HUES6 (cell line): ENCODE results near the gene SIK2.
"Not testable (repeated sequence)": the region's sequence is repeated elsewhere in the genome, so short reads cannot be mapped to it uniquely, and the experiment has no call there.

Source experiments
- H3K27ac ChIP-seq: 2 replicates; pipeline ENCODE4 v1.7.0; 2013; ENCODE audit warnings: low read depth, mild to moderate bottlenecking, low read length, inconsistent platforms
- H3K27me3 ChIP-seq: 2 replicates; pipeline ENCODE4 v1.6.1; 2013; ENCODE audit warnings: low read length; ENCODE audit not compliant: control insufficient read depth, insufficient read depth
- H3K36me3 ChIP-seq: 2 replicates; pipeline ENCODE4 v1.6.1; 2013; ENCODE audit warnings: low read length; ENCODE audit not compliant: control insufficient read depth, insufficient read depth
- H3K4me1 ChIP-seq: 2 replicates; pipeline ENCODE4 v1.6.1; 2013; ENCODE audit warnings: low read length; ENCODE audit not compliant: control insufficient read depth, insufficient read depth
- H3K4me3 ChIP-seq: 2 replicates; pipeline ENCODE4 v1.5.1; 2013; ENCODE audit warnings: low read depth, low read length
- H3K9ac ChIP-seq: one replicate; pipeline ENCODE4 v1.6.1; 2013; ENCODE audit warnings: mild to moderate bottlenecking, low read length
- H3K9me3 ChIP-seq: 2 replicates; pipeline ENCODE4 v1.6.1; 2013; ENCODE audit warnings: low read depth, low read length; ENCODE audit not compliant: control insufficient read depth, insufficient read depth

Gene SIK2

DNA sequence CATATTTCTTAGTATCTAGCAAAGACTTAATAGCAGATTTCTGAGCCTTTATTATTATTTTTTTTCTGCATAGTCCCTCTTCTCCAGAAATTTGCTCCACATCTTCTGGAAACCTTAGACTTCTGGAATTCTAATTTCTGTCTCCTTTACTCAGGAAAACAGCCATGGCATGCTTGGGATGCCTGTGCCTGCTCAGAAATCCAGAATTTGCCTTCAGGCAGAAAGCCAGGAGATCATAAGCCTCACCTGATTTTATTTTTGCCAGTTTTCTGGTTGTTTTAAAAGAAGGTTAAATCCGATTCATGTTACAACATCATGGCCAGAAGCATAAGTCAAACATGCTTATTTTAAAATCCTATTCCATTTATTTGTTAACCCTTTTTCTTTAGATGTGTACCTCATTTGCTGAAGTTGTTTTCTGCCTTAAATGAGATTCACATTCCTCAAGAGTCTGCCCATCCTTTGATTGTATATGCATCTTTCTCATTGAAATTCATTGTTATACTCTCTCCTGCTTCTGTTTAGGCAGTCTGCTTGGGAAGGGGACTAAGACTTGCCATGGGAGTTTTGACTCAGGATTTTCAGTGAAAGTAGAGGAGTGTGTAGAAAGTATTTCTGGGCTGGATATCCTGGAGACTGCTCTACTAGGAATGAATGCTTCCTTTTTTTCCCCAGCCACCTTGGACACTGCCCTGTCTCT is 37.1 kb downstream of the SIK2 start:
- Histone ChIP-seq H3K4me3 (no peak overlapping the region), H3K27ac (0 out of 2 replicates have a peak overlapping the region, but pooled peaks have one; percentile 17), H3K9ac (no peak overlapping the region), H3K4me1 (peaks cover 20% of the 10 kb centered on the region), H3K27me3 (no peaks in the 10 kb centered on the region), H3K36me3 (no peaks in the 10 kb centered on the region), H3K9me3 (no peaks in the 10 kb centered on the region)

DNA sequence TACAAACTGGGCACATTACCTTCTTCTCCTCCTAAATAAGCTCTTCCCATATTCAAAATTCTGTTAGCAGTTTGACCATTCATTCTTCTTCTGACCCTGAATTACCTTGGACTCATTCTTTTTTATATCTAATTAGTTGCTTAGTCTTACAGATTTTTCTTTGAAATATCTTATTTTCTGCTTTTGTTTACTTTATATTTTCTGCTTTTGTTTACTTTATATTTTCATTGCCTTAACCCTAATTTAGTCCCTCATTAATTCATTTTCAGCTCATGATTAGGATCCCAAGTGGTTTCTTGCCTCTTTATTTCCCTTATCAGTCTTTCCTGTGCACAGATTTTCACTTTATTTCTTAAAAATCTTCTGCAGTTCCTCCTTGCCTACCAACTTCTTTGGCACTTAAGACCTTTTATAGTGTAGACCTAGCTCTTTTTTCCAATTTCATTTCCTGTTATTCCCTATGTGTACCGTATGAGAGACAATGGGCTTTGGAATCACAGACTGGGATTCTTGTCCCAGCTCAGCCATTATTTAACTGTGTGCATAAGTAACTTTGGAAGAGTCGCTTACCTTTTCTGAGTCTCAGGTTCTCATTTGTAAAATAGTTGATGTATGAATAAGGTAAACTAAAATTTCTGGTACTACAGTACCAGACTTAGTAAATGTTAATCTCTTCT is 39.2 kb downstream of the SIK2 start:
- H3K4me1 ChIP-seq = peaks cover 20% of the 10 kb centered on the region
- no peaks in the 10 kb centered on the region for H3K36me3 ChIP-seq
- no peaks in the 10 kb centered on the region for H3K27me3 ChIP-seq
- no peak overlapping the region for H3K4me3 ChIP-seq
- H3K9ac ChIP-seq = no peak overlapping the region
- no peaks in the 10 kb centered on the region for H3K9me3 ChIP-seq
- no peak overlapping the region for H3K27ac ChIP-seq

DNA sequence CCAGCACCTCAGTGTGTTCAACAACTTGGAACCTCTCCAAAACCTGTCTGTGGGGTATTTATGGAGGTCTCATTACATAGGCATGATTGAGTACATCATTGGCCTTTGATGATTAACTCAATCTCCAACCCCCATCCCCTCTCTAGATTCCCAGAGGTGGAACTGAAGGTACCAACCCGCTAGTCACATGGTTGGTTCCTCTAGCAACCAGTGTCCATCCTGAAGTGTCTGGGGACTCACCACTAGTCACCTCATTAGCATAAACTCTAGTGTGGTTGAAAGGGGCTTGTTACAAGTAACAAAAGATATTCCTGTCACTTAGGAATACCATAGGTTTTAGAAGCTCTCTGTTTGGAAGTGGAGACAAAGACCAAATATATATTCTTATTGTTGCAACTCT is 40.3 kb downstream of the SIK2 start:
- H3K4me1 ChIP-seq = peaks cover 20% of the 10 kb centered on the region
- no peak overlapping the region for H3K27ac ChIP-seq
- H3K27me3 ChIP-seq = no peaks in the 10 kb centered on the region
- no peak overlapping the region for H3K4me3 ChIP-seq
- no peaks in the 10 kb centered on the region for H3K9me3 ChIP-seq
- H3K36me3 ChIP-seq = no peaks in the 10 kb centered on the region
- no peak overlapping the region for H3K9ac ChIP-seq

- Histone ChIP-seq H3K4me1 (peaks cover 10% of the 10 kb centered on the region), H3K9me3 (no peaks in the 10 kb centered on the region)
Observed at GRCh38 chr11:111644922-111645321, 42.7 kb downstream of the SIK2 start.

GRCh38 chr11:111645657-111646316 is 43.5 kb downstream of the SIK2 start:
- no peaks in the 10 kb centered on the region for H3K9me3 ChIP-seq

More at GRCh38 chr11:111644922-111645321, 42.7 kb downstream of the SIK2 start:
- Histone ChIP-seq H3K4me3 (no peak overlapping the region), H3K9ac (no peak overlapping the region), H3K36me3 (no peaks in the 10 kb centered on the region), H3K27me3 (no peaks in the 10 kb centered on the region), H3K27ac (no peak overlapping the region)

DNA sequence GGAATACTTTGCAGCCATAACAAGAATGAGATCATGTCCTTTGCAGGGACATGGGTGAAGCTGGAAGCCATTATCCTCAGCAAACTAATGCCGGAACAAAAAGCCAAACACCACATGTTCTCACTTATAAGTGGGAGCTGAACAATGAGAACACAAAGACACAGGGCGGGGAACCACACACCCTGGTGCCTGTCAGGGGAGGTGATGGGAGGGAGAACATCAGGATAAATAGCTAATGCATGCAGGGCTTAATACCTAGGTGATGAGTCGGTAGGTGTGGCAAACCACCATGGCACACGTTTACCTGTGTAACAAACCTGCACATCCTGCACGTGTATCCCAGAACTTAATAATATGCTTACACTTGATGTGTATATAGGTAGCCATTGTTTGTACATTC is 49.1 kb downstream of the SIK2 start:
- not testable (repeated sequence) for H3K9me3 ChIP-seq, H3K27ac ChIP-seq, H3K4me3 ChIP-seq, H3K4me1 ChIP-seq, H3K36me3 ChIP-seq, H3K27me3 ChIP-seq, H3K9ac ChIP-seq

More at GRCh38 chr11:111645657-111646316, 43.5 kb downstream of the SIK2 start:
- no peak overlapping the region for H3K9ac ChIP-seq
- H3K27ac ChIP-seq = no peak overlapping the region
- no peaks in the 10 kb centered on the region for H3K36me3 ChIP-seq
- peaks cover 4% of the 10 kb centered on the region; the same call in 1 of the 2 replicates for H3K4me1 ChIP-seq
- H3K4me3 ChIP-seq = no peak overlapping the region
- no peaks in the 10 kb centered on the region for H3K27me3 ChIP-seq

- H3K9me3 ChIP-seq = no peaks in the 10 kb centered on the region
- no peaks in the 10 kb centered on the region for H3K36me3 ChIP-seq
- H3K4me1 ChIP-seq = peaks cover 4% of the 10 kb centered on the region; the same call in 1 of the 2 replicates
- H3K4me3 ChIP-seq = no peak overlapping the region
- H3K27me3 ChIP-seq = no peaks in the 10 kb centered on the region
- no peak overlapping the region for H3K9ac ChIP-seq
- H3K27ac ChIP-seq = no peak overlapping the region
Observed at GRCh38 chr11:111652184-111652583, 49.9 kb downstream of the SIK2 start.

DNA sequence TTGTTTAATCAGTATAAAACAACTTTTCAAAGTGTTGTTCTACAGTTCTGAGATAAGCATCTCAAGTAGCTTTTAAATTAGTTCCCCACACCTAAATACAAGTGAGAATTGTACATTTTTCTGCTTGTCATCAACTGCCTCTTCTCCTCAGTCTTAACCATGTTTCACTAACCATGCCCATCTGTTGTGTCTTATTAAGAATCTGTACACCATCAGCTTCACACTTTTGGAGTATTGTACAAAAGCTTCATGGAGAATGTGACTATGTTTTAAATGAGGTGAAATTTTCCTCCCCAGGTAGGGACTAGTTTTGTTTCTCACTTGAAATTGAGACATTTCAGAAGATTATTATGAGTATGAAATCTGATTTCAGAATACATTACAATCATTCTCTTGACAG is 52.4 kb downstream of the SIK2 start:
- Histone ChIP-seq H3K27ac (no peak overlapping the region), H3K9me3 (no peaks in the 10 kb centered on the region), H3K4me3 (no peak overlapping the region), H3K36me3 (no peaks in the 10 kb centered on the region), H3K4me1 (peaks cover 9% of the 10 kb centered on the region), H3K27me3 (no peaks in the 10 kb centered on the region), H3K9ac (no peak overlapping the region)

DNA sequence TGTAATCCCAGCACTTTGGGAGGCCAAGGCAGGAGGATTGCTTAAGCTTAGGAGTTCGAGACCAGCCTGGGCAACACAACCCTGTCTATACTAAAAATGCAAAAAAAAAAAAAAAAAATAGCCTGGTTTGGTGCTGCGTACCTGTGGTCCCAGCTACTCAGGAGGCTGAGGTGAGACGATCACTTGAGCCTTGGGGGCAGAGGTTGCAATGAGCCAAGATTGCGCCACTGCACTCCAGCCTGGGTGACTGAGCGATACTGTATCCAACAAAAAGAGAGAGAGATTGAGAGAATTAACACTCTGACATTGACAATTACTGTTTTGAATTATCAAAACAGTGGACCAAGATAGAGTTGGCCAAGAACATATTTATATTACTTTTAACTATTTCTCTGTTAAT is 53.7 kb downstream of the SIK2 start:
- H3K4me3 ChIP-seq = no peak overlapping the region
- no peaks in the 10 kb centered on the region for H3K36me3 ChIP-seq
- no peak overlapping the region for H3K27ac ChIP-seq

GRCh38 chr11:111657905-111658304 is 55.7 kb downstream of the SIK2 start:
- not testable (repeated sequence) for H3K27me3 ChIP-seq, H3K27ac ChIP-seq, H3K36me3 ChIP-seq, H3K4me1 ChIP-seq, H3K9ac ChIP-seq, H3K9me3 ChIP-seq, H3K4me3 ChIP-seq

More for the DNA sequence above, 53.7 kb downstream of the SIK2 start:
- no peak overlapping the region for H3K9ac ChIP-seq
- H3K9me3 ChIP-seq = no peaks in the 10 kb centered on the region
- no peaks in the 10 kb centered on the region for H3K27me3 ChIP-seq
- peaks cover 9% of the 10 kb centered on the region for H3K4me1 ChIP-seq

- not testable (repeated sequence) for H3K27me3 ChIP-seq, H3K27ac ChIP-seq, H3K9me3 ChIP-seq, H3K4me3 ChIP-seq, H3K36me3 ChIP-seq, H3K9ac ChIP-seq, H3K4me1 ChIP-seq
Observed at GRCh38 chr11:111658493-111658892, 56.2 kb downstream of the SIK2 start.
